GM19023 (cell line): Measurements from ENCODE around the gene GFRAL.

Experiments used
- ATAC-seq: cut with Tn5 transposase; IDR thresholded peaks from one replicate; pipeline ENCODE4 v1.9.1; 2021; ENCODE audit warnings: mild to moderate bottlenecking, moderate library complexity; ENCODE audit not compliant: unreplicated experiment

Gene GFRAL

GRCh38 chr6:55433446-55434130 is 106.3 kb downstream of the GFRAL start:
- no peak for ATAC-seq

- ATAC-seq, result no peak
Measured at GRCh38 chr6:55437141-55437540, 109.9 kb downstream of the GFRAL start.

GRCh38 chr6:55438203-55438602 is 110.9 kb downstream of the GFRAL start:
- ATAC-seq, result no peak

- ATAC-seq, result no peak
Measured at GRCh38 chr6:55443238-55444134, 116.2 kb downstream of the GFRAL start.

GRCh38 chr6:55445648-55446204 is 118.5 kb downstream of the GFRAL start:
- ATAC-seq, result no peak

- no peak for ATAC-seq
Measured at GRCh38 chr6:55447891-55448290, 120.6 kb downstream of the GFRAL start.

GRCh38 chr6:55448451-55448850 is 121.2 kb downstream of the GFRAL start:
- no peak for ATAC-seq

DNA sequence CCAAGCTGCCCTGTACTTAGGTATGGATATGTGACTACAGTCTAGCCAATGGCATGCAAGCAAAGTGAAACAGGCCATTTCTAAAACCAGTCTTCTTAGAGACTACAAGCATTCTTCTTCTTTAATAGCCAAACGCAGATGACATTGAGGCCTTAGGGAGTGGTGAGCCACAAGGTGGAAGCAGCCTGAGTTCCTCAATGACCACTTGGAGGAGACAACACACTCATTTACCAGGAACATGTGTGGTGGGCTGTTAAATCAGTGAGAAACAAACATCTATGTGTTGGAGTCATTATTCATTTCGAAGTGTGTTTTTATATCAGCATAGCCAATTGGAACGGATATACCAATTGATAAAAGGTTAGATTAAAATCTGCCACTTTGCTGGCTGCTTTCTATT is 122.0 kb downstream of the GFRAL start:
- no peak for ATAC-seq

DNA sequence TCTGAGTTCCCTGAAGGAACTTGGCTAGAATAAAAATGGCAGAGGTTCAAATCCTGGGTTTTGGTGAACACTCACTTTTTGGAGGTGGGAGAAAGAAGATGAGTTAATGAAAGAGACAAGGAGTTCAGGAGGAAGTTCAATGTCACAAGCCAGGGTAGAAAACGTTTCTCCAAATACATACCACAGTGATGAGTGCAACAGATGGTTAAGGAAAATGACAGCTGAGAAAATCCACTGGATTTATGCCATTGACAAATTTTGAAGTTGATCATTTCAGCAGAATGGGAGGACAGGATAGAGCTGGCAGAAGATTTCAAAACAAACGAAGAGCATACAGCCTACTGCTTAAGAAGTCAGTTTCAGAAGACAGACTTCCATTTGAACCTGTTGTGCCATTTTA is 122.7 kb downstream of the GFRAL start:
- ATAC-seq, result no peak
